GM12873 (cell line): Measurements from ENCODE around the gene SP3.

Experiments used
- TF ChIP-seq, protein P1 (sequence below): IDR thresholded peaks from 2 replicates; pipeline ENCODE4 v1.5.1; 2012; ENCODE audit warnings: low read depth, mild to moderate bottlenecking, moderate library complexity, low read length, control low read depth; ENCODE audit not compliant: insufficient read depth; ENCODE audit errors: missing control alignments

SP3 gene

DNA sequence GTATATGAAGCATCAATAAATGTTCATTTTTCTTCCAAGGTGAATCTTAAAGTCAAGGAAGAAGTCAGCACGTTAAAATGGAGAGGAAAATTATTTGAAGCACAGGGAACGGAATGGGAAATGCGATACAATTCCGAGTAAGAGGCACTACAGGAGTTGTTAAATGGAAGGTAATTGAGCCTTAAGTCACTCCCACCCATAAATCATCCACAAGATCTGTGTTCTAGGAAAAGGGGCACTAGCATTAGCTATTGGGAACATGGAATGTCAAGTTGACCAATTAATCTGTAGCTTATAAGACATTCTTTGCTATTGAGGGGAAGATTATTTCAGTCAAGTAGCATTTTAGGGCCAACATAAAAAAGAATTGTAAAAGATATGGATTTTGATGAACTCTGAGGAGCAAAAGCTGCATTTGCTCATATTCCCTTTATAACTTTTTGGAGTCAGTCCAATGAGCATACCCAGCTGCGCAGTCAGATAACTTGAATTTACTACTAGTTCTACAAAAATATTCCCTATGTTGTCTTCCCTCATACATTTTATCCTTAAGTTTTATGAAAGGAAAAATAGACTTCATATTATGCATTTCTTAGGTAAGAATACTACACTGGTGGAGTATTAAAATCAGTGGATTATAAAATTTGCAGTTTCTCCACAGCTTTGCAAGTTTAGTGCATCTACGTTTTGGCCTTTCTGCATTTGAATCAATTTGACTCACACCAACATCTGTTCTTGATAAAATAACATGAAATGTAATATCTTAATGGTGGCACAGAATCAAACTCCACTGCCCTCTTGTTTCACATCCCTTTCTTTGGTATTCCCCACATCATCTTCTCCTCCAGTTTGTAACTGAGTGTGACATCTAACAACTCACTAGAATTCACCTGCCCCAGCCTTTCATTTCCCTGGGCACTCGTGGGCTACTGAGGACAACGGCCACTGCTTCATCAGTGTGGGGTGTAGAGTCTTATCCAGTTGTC, 95.6 kb downstream of the SP3 start:
- TF ChIP-seq, protein P1, sequence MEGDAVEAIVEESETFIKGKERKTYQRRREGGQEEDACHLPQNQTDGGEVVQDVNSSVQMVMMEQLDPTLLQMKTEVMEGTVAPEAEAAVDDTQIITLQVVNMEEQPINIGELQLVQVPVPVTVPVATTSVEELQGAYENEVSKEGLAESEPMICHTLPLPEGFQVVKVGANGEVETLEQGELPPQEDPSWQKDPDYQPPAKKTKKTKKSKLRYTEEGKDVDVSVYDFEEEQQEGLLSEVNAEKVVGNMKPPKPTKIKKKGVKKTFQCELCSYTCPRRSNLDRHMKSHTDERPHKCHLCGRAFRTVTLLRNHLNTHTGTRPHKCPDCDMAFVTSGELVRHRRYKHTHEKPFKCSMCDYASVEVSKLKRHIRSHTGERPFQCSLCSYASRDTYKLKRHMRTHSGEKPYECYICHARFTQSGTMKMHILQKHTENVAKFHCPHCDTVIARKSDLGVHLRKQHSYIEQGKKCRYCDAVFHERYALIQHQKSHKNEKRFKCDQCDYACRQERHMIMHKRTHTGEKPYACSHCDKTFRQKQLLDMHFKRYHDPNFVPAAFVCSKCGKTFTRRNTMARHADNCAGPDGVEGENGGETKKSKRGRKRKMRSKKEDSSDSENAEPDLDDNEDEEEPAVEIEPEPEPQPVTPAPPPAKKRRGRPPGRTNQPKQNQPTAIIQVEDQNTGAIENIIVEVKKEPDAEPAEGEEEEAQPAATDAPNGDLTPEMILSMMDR, result no peak

DNA sequence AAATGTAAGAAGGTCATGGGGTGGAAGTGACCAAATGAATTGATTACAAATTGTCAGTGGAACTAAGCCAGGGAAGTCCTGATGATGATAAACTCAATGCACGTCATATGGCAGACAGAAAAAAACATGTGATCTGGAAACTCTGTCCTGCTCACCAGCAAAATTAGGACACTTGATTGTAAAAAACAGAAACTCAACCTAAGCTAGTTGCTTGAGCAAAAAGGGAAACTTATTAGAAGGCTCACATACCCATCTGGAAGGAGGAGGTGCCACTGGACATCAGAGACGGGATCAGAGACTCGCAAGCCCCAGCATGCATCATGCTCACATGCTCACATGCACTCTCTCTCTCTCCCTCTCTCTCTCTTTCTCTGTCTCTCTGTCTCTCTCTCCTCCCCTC, 96.8 kb downstream of the SP3 start:
- TF ChIP-seq, protein P1, result no peak

DNA sequence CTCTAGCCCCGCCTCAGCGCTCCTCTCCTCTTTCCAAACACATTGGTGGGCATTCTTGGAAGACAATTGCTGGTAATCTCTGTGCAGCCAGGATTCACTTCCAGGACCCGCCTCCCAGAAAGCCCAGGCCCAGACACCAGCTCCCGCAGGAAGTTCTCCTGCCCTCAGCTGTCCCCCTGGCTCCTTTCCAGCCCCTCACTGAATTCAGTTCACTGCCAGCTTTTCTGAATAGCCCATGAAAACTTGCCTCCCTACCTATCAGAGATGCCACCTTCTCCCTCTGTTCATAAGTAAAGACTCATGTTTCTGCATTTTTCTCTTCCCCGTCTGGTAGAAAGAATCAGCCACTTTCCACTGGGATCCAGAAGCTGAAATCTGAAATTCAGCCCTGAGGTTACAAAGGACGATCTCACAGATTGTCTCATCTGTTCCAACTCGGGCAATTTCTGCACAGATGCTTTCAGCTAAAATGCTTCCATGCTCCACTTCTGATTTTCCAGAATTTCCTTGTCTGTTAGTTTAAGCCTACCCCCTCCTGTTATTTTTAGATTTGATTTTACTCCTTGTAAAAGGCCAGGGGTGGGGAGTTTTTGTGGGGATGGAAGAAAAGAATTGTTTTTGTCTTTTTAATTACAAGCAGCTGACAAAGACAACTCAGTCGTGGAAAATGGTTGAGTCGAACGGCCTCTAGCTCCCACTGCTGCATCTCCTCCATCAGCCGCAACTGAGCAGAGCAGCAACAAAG, 98.1 kb downstream of the SP3 start:
- TF ChIP-seq, protein P1, result no peak

DNA sequence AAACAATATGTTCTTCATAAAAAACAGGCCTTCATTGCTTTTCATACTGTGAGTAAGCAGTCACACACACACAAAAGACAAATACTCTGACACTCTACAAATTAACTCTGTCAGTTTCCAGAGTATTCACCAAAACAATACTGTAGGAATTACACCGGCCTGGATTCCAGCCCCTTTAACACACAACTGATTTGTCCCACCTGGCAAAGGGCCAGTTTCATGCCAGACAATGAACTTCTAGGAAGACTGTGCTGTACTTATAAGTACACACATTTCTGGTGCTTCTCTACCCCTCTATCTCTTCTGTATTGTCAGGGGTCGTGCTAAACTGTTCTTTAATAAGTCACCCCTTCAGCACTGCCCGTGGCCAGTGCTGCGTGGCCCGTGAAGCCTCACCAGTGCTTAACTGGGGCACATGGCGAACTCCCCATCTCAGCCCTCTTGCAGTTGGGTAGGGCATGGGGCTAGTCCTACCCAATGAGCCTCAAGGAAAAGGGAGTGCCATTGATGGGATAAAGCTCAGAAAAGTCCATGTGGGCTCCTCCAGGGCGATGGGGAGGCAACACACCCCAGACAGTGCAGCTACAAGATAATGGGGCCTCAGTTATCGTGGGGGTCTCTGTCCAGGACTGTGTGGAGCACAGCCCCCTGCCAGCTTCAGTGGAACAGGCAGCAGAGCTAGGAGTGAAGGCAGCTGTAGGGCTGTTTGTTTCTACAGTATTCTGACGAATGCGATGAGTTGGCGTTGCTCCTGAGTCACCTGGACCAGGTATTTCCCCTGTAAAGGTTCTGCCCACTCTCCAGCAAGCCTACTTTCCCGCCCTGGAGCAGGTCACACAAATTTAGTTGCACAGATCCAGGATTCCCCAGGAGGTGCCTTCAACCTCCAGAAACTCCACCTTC, 99.0 kb downstream of the SP3 start:
- TF ChIP-seq, protein P1, result no peak

DNA sequence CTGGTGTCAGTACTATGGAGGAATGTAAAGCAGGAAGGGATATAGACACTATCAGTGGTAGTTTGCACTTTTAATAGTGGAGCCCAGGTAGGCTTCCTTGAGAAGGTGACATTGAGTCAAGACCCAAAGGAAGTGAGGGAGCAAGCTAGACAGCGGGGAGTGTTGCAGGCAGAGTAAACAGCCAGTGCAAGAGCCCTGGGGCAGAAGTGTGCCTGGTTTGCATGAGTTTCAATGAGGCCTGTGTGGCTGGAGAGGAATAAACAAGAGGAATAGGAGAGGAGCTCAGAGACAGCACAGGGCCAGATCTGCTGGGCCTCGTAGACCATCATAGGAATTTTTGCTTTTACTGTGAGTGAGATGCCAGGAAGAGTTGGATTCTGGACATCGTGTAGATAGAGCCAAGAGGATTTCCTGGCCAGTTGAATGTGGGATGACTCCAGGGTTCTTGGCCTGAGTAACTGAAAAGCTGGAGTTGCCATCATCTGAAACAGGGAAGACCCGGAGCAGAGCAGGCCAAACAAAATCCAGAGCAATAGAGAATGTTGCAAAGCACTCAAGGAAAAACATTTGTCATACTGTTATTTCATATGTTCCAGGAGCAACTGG, 102.5 kb downstream of the SP3 start:
- TF ChIP-seq, protein P1, result no peak

DNA sequence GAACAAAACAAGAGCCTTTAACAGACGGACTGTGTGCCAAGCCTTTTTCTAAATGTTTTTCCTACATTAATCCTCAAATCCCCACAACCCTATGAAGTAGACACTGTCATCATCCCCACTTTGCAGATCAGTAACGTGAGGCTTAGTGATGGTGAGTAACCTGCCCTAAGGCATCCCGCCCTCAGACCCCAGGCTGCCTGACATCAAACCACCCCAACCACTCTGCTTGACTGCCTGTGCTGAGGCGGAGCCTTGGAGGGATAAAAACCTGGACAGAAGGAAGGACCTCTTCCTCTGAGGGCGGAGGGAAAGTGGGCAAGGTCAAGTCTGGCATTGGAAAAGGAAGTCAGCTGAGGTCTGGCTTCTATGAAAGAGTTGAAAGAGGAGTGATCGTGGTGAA, 104.6 kb downstream of the SP3 start:
- TF ChIP-seq, protein P1, result no peak
